GM18505 (cell line): Measurements from ENCODE around the gene TMA7B.

Experiments used
- ATAC-seq: cut with Tn5 transposase; IDR thresholded peaks from one replicate; pipeline ENCODE4 v1.9.1; 2021; ENCODE audit not compliant: unreplicated experiment
- POLR2A ChIP-seq: IDR thresholded peaks from 4 replicates; pipeline ENCODE4 v1.6.1; 2011; ENCODE audit warnings: borderline replicate concordance; ENCODE audit not compliant: insufficient read depth, insufficient read length; ENCODE audit errors: extremely low read depth

The TMA7B gene

GRCh38 chr22:40001106-40001505 lies 40.9 kb downstream of the TMA7B start:
- ATAC-seq = no peak
- no peak for TF ChIP-seq POLR2A

GRCh38 chr22:40001800-40002577 lies 41.8 kb downstream of the TMA7B start:
- no peak for TF ChIP-seq POLR2A
- no peak for ATAC-seq

- no peak for ATAC-seq
- no peak for TF ChIP-seq POLR2A
These were observed 42.9 kb downstream of the TMA7B start for GRCh38 chr22:40002935-40003715.

- no peak for TF ChIP-seq POLR2A
- no peak for ATAC-seq
These were observed 44.6 kb downstream of the TMA7B start for GRCh38 chr22:40004836-40005235.

- no peak for TF ChIP-seq POLR2A
- no peak for ATAC-seq
These were observed 46.4 kb downstream of the TMA7B start for GRCh38 chr22:40006641-40007040.

- TF ChIP-seq POLR2A = no peak
- no peak for ATAC-seq
These were observed 47.9 kb downstream of the TMA7B start for GRCh38 chr22:40007853-40008710.

GRCh38 chr22:40008726-40009291 lies 48.6 kb downstream of the TMA7B start:
- no peak for TF ChIP-seq POLR2A
- ATAC-seq = no peak

GRCh38 chr22:40009292-40009774 lies 49.1 kb downstream of the TMA7B start:
- no peak for ATAC-seq

GRCh38 chr22:40009951-40010671 lies 49.9 kb downstream of the TMA7B start:
- ATAC-seq = no peak
- TF ChIP-seq POLR2A = no peak

More at GRCh38 chr22:40009292-40009774, 49.1 kb downstream of the TMA7B start:
- no peak for TF ChIP-seq POLR2A

GRCh38 chr22:40010746-40011145 lies 50.5 kb downstream of the TMA7B start:
- no peak for TF ChIP-seq POLR2A
- no peak for ATAC-seq
